SK-N-MC (cell line): ENCODE measurements around the gene PIGQ.

Experiments used
- EZH2 ChIP-seq: fragments of 200-600 bp; sonication (generic); IDR thresholded peaks from one replicate; pipeline ENCODE4 v1.6.1; 2017; ENCODE audit warnings: antibody characterized with exemption
- POLR2AphosphoS5 ChIP-seq: IDR thresholded peaks from 2 replicates; pipeline ENCODE4 v1.6.1; 2012; ENCODE audit warnings: mild to moderate bottlenecking, low read depth, low read length, borderline replicate concordance

- no peak for TF ChIP-seq POLR2AphosphoS5
- TF ChIP-seq EZH2: no peak
Observed at GRCh38 chr16:608019-608418, 38.3 kb downstream of the PIGQ start.
